ENCODE results near the gene PLA2G3.

Gene PLA2G3

DNA sequence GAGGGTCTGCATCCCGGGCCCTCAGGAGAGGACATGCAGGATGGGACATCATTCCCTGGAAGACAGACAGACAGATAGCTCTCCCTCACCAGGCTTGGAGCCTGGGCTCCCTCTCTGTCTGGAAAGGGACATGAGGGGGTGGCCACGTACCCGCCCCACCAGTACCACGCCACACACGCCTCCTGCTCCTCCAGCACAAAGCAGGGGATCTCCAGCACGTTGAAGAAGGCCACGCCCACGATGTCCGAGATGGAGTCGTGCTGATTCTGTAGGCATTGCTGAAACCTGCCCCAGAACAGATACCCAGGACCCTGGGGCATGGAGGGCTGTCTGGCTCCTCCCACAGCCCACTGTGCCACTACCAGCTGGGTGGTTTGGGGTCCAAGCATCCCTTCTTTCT lies 2.2 kb downstream of the PLA2G3 start:
- H3K27me3 ChIP-seq (ENCODE audit: insufficient read depth, low read depth, severe bottlenecking) = no peaks in the 10 kb centered on the region
- no peak overlapping the region for H3K27ac ChIP-seq
- TF ChIP-seq, protein P1, sequence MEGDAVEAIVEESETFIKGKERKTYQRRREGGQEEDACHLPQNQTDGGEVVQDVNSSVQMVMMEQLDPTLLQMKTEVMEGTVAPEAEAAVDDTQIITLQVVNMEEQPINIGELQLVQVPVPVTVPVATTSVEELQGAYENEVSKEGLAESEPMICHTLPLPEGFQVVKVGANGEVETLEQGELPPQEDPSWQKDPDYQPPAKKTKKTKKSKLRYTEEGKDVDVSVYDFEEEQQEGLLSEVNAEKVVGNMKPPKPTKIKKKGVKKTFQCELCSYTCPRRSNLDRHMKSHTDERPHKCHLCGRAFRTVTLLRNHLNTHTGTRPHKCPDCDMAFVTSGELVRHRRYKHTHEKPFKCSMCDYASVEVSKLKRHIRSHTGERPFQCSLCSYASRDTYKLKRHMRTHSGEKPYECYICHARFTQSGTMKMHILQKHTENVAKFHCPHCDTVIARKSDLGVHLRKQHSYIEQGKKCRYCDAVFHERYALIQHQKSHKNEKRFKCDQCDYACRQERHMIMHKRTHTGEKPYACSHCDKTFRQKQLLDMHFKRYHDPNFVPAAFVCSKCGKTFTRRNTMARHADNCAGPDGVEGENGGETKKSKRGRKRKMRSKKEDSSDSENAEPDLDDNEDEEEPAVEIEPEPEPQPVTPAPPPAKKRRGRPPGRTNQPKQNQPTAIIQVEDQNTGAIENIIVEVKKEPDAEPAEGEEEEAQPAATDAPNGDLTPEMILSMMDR (IDR thresholded peaks at IDR 0.05; ENCODE audit: low read depth, low read length) = no peak
- H3K9me3 ChIP-seq (ENCODE audit: severe bottlenecking) = no peaks in the 10 kb centered on the region
- no peaks in the 10 kb centered on the region; the same call in 1 of the 2 replicates for H3K36me3 ChIP-seq
- no peak for DNase-seq
- H3K4me3 ChIP-seq (ENCODE audit: low read depth, low read length) = no peak overlapping the region

DNA sequence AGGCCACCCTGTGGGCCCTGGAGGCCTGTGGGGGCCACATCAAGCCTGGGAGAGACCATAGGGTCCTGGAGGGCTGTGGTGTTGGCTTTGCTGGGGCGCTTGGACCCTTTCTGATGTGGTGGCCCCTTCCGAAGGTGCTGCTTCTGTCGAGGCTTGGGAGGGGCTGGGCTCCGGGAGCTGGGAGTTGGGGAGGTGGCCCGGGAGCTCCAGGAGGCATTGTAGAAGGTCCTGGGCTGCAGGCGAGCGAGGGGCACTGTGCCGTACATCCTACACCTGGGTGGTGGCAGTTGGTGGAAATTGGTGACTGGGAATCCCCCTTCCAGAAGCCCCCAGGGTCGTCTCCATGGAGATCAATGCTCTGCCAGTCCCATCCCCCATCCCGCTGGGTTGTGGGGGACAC lies 2.6 kb downstream of the PLA2G3 start:
- Histone ChIP-seq H3K9me3 (ENCODE audit: severe bottlenecking) (no peaks in the 10 kb centered on the region), H3K4me3 (ENCODE audit: low read depth, low read length) (no peak overlapping the region), H3K36me3 (no peaks in the 10 kb centered on the region; the same call in 1 of the 2 replicates), H3K27me3 (ENCODE audit: insufficient read depth, low read depth, severe bottlenecking) (no peaks in the 10 kb centered on the region), H3K27ac (no peak overlapping the region)
- TF ChIP-seq, protein P1 (IDR thresholded peaks at IDR 0.05; ENCODE audit: low read depth, low read length) = no peak
- no peak for DNase-seq

DNA sequence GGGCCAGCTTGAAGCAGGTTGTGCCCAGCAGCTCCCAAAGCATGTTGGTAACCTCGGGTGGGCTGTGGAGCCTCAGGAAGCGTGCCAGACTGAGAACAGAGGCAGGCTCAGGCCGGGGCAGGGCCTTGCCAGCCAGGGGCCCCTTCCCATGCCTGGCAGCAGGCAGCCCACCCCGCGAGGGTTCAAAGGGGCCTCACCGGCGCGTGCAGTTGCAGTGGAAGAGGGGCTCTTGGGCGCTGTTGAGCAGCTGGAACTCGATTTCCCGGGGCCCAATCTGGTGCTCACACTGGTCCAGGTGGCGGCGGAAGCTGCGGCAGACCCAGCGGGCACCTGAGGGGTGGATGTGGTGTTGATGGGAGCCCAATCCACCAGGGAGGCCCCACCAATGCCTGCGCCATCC lies 3.6 kb downstream of the PLA2G3 start:
- Histone ChIP-seq H3K9me3 (ENCODE audit: severe bottlenecking) (no peaks in the 10 kb centered on the region), H3K4me3 (ENCODE audit: low read depth, low read length) (no peak overlapping the region), H3K27ac (no peak overlapping the region), H3K36me3 (no peaks in the 10 kb centered on the region; the same call in 1 of the 2 replicates), H3K27me3 (ENCODE audit: insufficient read depth, low read depth, severe bottlenecking) (no peaks in the 10 kb centered on the region)
- TF ChIP-seq, protein P1 (IDR thresholded peaks at IDR 0.05; ENCODE audit: low read depth, low read length) = no peak
- DNase-seq = no peak

DNA sequence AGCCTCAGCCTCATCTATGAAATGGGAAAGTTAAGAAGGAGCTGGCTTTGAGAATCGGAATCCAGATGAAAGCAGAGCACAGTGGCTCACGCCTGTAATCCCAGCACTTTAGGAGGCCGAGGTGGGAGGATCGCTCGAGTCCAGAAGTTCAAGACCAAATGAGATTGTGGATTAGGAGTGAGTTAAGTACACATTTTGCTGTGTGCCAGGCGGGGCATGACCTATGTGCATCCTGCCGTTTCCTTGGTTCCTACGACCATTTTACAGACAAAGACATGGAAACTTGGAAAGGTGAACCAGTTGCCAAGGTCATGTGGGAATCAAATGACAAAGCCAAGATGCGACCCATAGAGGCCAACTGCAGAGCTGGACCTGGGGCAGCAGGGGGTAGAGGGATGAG lies 4.2 kb downstream of the PLA2G3 start:
- no peak for DNase-seq
- H3K27me3 ChIP-seq (ENCODE audit: insufficient read depth, low read depth, severe bottlenecking) = no peaks in the 10 kb centered on the region
- H3K36me3 ChIP-seq = no peaks in the 10 kb centered on the region; the same call in 1 of the 2 replicates
- TF ChIP-seq, protein P1 (IDR thresholded peaks at IDR 0.05; ENCODE audit: low read depth, low read length) = no peak
- no peak overlapping the region for H3K4me3 ChIP-seq (ENCODE audit: low read depth, low read length)
- no peaks in the 10 kb centered on the region for H3K9me3 ChIP-seq (ENCODE audit: severe bottlenecking)
- H3K27ac ChIP-seq = no peak overlapping the region

DNA sequence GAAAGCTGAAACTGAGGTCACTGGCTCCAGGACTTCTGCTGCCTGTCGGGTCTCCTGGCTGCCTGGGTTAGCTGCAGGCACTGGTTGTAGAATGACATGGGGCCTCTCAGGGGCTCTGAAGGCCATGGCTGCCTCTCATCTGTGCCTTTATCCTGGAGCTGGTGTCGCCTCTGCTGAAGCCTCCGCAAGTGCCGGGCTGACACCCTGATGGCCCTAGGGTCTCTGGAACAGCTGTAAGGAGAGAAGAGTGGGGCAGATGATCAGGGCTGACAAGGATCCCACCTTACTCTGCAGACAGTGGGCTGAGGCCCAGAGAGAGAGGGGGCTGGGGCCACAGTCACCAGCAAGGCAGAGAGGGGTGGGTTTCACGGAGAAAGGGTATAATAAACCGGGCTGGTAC lies 4.6 kb downstream of the PLA2G3 start:
- no peaks in the 10 kb centered on the region for H3K27me3 ChIP-seq (ENCODE audit: insufficient read depth, low read depth, severe bottlenecking)
- no peak overlapping the region for H3K4me3 ChIP-seq (ENCODE audit: low read depth, low read length)
- TF ChIP-seq, protein P1 (IDR thresholded peaks at IDR 0.05; ENCODE audit: low read depth, low read length) = no peak
- H3K27ac ChIP-seq = no peak overlapping the region
- H3K36me3 ChIP-seq = no peaks in the 10 kb centered on the region; the same call in none of the 2 replicates
- no peak for DNase-seq
- no peaks in the 10 kb centered on the region for H3K9me3 ChIP-seq (ENCODE audit: severe bottlenecking)

DNA sequence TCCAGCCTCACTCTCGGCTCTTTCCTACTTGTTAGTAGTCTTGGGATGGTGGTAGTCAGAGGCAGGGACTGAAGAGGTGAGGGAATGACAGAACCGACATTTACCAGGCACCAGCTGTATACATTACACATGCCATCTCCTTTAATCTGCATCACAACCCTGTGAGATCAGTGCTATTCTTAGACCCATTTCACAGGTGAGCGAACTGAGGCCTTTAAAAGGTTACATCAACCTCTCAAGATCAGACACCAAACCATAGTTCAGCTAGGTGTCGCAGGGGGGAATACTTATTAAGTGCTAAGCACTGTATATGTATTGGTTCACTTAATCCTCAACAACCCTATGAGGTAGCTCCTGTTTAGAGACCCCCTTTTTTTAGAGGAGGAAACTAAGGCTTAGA lies 5.6 kb downstream of the PLA2G3 start:
- no peak for DNase-seq
- TF ChIP-seq, protein P1 (IDR thresholded peaks at IDR 0.05; ENCODE audit: low read depth, low read length) = no peak
- H3K9me3 ChIP-seq (ENCODE audit: severe bottlenecking) = no peaks in the 10 kb centered on the region
- no peaks in the 10 kb centered on the region for H3K27me3 ChIP-seq (ENCODE audit: insufficient read depth, low read depth, severe bottlenecking)
- H3K27ac ChIP-seq = no peak overlapping the region
- H3K36me3 ChIP-seq = no peaks in the 10 kb centered on the region; the same call in none of the 2 replicates
- no peak overlapping the region for H3K4me3 ChIP-seq (ENCODE audit: low read depth, low read length)
